Globus pallidus (tissue), 1 donor: ENCODE results near the gene KLHL29.

Experiments
- DNase-seq: peaks from one replicate; pipeline ENCODE4 v3.0.0-alpha.2; 2015; ENCODE audit warnings: low spot score

Gene KLHL29

GRCh38 chr2:23697256-23698075, 312.5 kb downstream of the KLHL29 start:
- no peak for DNase-seq

GRCh38 chr2:23698116-23698693, 313.2 kb downstream of the KLHL29 start:
- DNase-seq = no peak

GRCh38 chr2:23698721-23699579, 314.0 kb downstream of the KLHL29 start:
- DNase-seq = peak; percentile 19

GRCh38 chr2:23699580-23699925, 314.6 kb downstream of the KLHL29 start:
- DNase-seq = no peak

GRCh38 chr2:23700627-23701026, 315.6 kb downstream of the KLHL29 start:
- no peak for DNase-seq

GRCh38 chr2:23703037-23703582, 318.1 kb downstream of the KLHL29 start:
- no peak for DNase-seq

- no peak for DNase-seq
These were observed 318.8 kb downstream of the KLHL29 start for GRCh38 chr2:23703583-23704385.

- no peak for DNase-seq
These were observed 321.0 kb downstream of the KLHL29 start for GRCh38 chr2:23705771-23706612.

GRCh38 chr2:23706613-23707078, 321.7 kb downstream of the KLHL29 start:
- DNase-seq = no peak

GRCh38 chr2:23707096-23707495, 322.1 kb downstream of the KLHL29 start:
- DNase-seq = no peak

GRCh38 chr2:23708771-23709170, 323.8 kb downstream of the KLHL29 start:
- DNase-seq = no peak

- no peak for DNase-seq
These were observed 324.3 kb downstream of the KLHL29 start for GRCh38 chr2:23709311-23709710.

GRCh38 chr2:23711979-23712755, 327.2 kb downstream of the KLHL29 start:
- DNase-seq = no peak

GRCh38 chr2:23712756-23713151, 327.8 kb downstream of the KLHL29 start:
- no peak for DNase-seq

GRCh38 chr2:23713351-23713750, 328.4 kb downstream of the KLHL29 start:
- DNase-seq = no peak

- no peak for DNase-seq
These were observed 334.1 kb downstream of the KLHL29 start for GRCh38 chr2:23718931-23719700.

- DNase-seq = no peak
These were observed 334.7 kb downstream of the KLHL29 start for GRCh38 chr2:23719716-23720115.

- no peak for DNase-seq
These were observed 335.9 kb downstream of the KLHL29 start for GRCh38 chr2:23720705-23721453.
